Sigmoid colon (tissue), 4 donors: ENCODE data around the gene HTT-AS.

Source experiments
- CTCF ChIP-seq, 4 experiments: fragments of 450-650 bp in 3 of 4; fragments of 200-600 bp in 1 of 4; IDR thresholded peaks; one replicate each; pipeline ENCODE4 v1.5.1; 2016 to 2019; ENCODE audit warnings: antibody characterized with exemption in 4 of 4, mild to moderate bottlenecking in 3 of 4, moderate library complexity in 2 of 4
- EP300 ChIP-seq, 4 donors: sonication (generic); formaldehyde crosslinking; IDR thresholded peaks; one replicate each; pipeline ENCODE4 v1.6.1; 2017; ENCODE audit warnings: antibody characterized with exemption in 4 of 4
- POLR2A ChIP-seq, 2 donors: fragments of 450-650 bp; IDR thresholded peaks; one replicate each; pipeline ENCODE4 v1.6.1; 2016; ENCODE audit warnings: antibody characterized with exemption in 2 of 2, mild to moderate bottlenecking in 2 of 2, moderate library complexity in 2 of 2
- POLR2AphosphoS5 ChIP-seq, 4 donors: sonication (generic); formaldehyde crosslinking; IDR thresholded peaks; one replicate each; pipeline ENCODE4 v1.6.1; 2017; ENCODE audit warnings: antibody characterized with exemption in 4 of 4

- TF ChIP-seq CTCF (IDR thresholded peaks at IDR 0.05) (no peak), POLR2A (IDR thresholded peaks at IDR 0.05) (no peak), POLR2AphosphoS5 (IDR thresholded peaks at IDR 0.05) (no peak), EP300 (IDR thresholded peaks at IDR 0.05) (no peak)
Observed at GRCh38 chr4:3065551-3065950, 8.8 kb downstream of the HTT-AS start.
